ENCODE results near the gene CACNA2D1. TPM values are rescaled to one million over a fixed set of nuclear protein-coding genes. Genes with fewer than 3 reads are reported as not detected.

Gene CACNA2D1
- total and polyA plus RNA-seq, 12 donors: 10.5 to 60.9 (median 35.9) TPM

GRCh38 chr7:82164410-82164809 is 279.2 kb downstream of the CACNA2D1 start:
- no peak overlapping the region for H3K4me3 ChIP-seq
- TF ChIP-seq POLR2A (IDR thresholded peaks at IDR 0.05): no peak
- TF ChIP-seq CTCF (IDR thresholded peaks at IDR 0.05): no peak
- WGBS, 4 donors: 77 to 98% (median 80%) methylated on average over 1 of the region's 1 CpG
- DNase-seq: no peak
- no peaks in the 10 kb centered on the region for H3K27me3 ChIP-seq
- H3K4me1 ChIP-seq (replicated peaks in 1 of 2): peaks cover 0 to 13% of the 10 kb centered on the region in 2 donors
- H3K36me3 ChIP-seq (replicated peaks in 1 of 2): no peaks in the 10 kb centered on the region
- intact Hi-C loops (cut with DNase I): no loop called here
- no peaks in the 10 kb centered on the region for H3K9me3 ChIP-seq (replicated peaks in 1 of 3)
- H3K27ac ChIP-seq: no peak overlapping the region

GRCh38 chr7:82163586-82163985 is 280.0 kb downstream of the CACNA2D1 start:
- intact Hi-C loops (cut with DNase I): no loop called here
- TF ChIP-seq POLR2A (IDR thresholded peaks at IDR 0.05) (no peak), CTCF (IDR thresholded peaks at IDR 0.05) (no peak)
- WGBS, 4 donors: 35 to 90% (median 86%) methylated on average over 1 of the region's 1 CpG

GRCh38 chr7:82162289-82162688 is 281.3 kb downstream of the CACNA2D1 start:
- Histone ChIP-seq H3K27me3 (no peaks in the 10 kb centered on the region), H3K36me3 (replicated peaks in 1 of 2) (no peaks in the 10 kb centered on the region), H3K4me1 (replicated peaks in 1 of 2) (peaks cover 4 to 22% of the 10 kb centered on the region in 2 donors), H3K9me3 (replicated peaks in 1 of 3) (no peaks in the 10 kb centered on the region), H3K27ac (no peak overlapping the region), H3K4me3 (no peak overlapping the region)
- DNase-seq: no peak
- TF ChIP-seq POLR2A (IDR thresholded peaks at IDR 0.05): no peak
- TF ChIP-seq CTCF (IDR thresholded peaks at IDR 0.05): no peak
- WGBS, 4 donors: 34 to 89% (median 70%) methylated on average over 2 of the region's 2 CpGs
- intact Hi-C loops (cut with DNase I): no loop called here

More at GRCh38 chr7:82163586-82163985, 280.0 kb downstream of the CACNA2D1 start:
- Histone ChIP-seq H3K27ac (no peak overlapping the region), H3K27me3 (no peaks in the 10 kb centered on the region), H3K9me3 (replicated peaks in 1 of 3) (no peaks in the 10 kb centered on the region), H3K4me3 (no peak overlapping the region), H3K4me1 (replicated peaks in 1 of 2) (peaks cover 0 to 13% of the 10 kb centered on the region in 2 donors), H3K36me3 (replicated peaks in 1 of 2) (no peaks in the 10 kb centered on the region)
- no peak for DNase-seq

- H3K27me3 ChIP-seq: no peaks in the 10 kb centered on the region
- TF ChIP-seq CTCF (IDR thresholded peaks at IDR 0.05) (no peak), POLR2A (IDR thresholded peaks at IDR 0.05) (no peak)
- intact Hi-C loops (cut with DNase I): no loop called here
- no peak for DNase-seq
- H3K4me3 ChIP-seq: no peak overlapping the region
- no peaks in the 10 kb centered on the region for H3K9me3 ChIP-seq (replicated peaks in 1 of 3)
- peaks cover 8 to 23% of the 10 kb centered on the region in 2 donors for H3K4me1 ChIP-seq (replicated peaks in 1 of 2)
- no peaks in the 10 kb centered on the region for H3K36me3 ChIP-seq (replicated peaks in 1 of 2)
- H3K27ac ChIP-seq: no peak overlapping the region
Measured at GRCh38 chr7:82158327-82158726, 285.2 kb downstream of the CACNA2D1 start.
